Transverse colon (tissue), 3 donors: ENCODE data around the gene NUDT15.

ENCODE experiments used
- EP300 ChIP-seq: sonication (generic); formaldehyde crosslinking; IDR thresholded peaks from one replicate; pipeline ENCODE4 v1.6.1; 2017; ENCODE audit warnings: antibody characterized with exemption, low read depth
- TF ChIP-seq, protein P1 (sequence below), 5 experiments: fragments of 200-600 bp in 3 of 5; fragments of 450-650 bp in 2 of 5; sonication (generic) in 3 of 5; IDR thresholded peaks; 1 replicate in 2 of 5; 2 replicates in 3 of 5; pipeline ENCODE4 v1.5.1; 2016 to 2017; ENCODE audit warnings: antibody characterized with exemption in 5 of 5, inconsistent platforms in 3 of 5, mild to moderate bottlenecking in 2 of 5, moderate library complexity in 1 of 5

GRCh38 chr13:48054601-48055000 is 17.1 kb downstream of the NUDT15 start:
- TF ChIP-seq, protein P1, sequence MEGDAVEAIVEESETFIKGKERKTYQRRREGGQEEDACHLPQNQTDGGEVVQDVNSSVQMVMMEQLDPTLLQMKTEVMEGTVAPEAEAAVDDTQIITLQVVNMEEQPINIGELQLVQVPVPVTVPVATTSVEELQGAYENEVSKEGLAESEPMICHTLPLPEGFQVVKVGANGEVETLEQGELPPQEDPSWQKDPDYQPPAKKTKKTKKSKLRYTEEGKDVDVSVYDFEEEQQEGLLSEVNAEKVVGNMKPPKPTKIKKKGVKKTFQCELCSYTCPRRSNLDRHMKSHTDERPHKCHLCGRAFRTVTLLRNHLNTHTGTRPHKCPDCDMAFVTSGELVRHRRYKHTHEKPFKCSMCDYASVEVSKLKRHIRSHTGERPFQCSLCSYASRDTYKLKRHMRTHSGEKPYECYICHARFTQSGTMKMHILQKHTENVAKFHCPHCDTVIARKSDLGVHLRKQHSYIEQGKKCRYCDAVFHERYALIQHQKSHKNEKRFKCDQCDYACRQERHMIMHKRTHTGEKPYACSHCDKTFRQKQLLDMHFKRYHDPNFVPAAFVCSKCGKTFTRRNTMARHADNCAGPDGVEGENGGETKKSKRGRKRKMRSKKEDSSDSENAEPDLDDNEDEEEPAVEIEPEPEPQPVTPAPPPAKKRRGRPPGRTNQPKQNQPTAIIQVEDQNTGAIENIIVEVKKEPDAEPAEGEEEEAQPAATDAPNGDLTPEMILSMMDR (IDR thresholded peaks at IDR 0.05) = no peak
- no peak for TF ChIP-seq EP300
